HepG2 (cell line): Measurements from ENCODE around the gene FIZ1. TPM values are rescaled to one million over a fixed set of nuclear protein-coding genes. Genes with fewer than 3 reads are reported as not detected.
A peak's percentile ranks its signal among the peaks of the same experiment; 100 is the strongest.

ENCODE experiments used
- ERF ChIP-seq: IDR thresholded peaks from 2 replicates; pipeline ENCODE4 v1.6.1; 2018; ENCODE audit warnings: missing biosample characterization, missing genetic modification reagents
- GMEB1 ChIP-seq: sonication (generic); formaldehyde crosslinking; IDR thresholded peaks from 2 replicates; pipeline ENCODE4 v1.5.1; 2020; ENCODE audit warnings: missing genetic modification reagents, mild to moderate bottlenecking, borderline replicate concordance
- GPN1 ChIP-seq: sonication (generic); formaldehyde crosslinking; IDR thresholded peaks from 2 replicates; pipeline ENCODE4 v1.5.1; 2020; ENCODE audit warnings: missing genetic modification reagents, borderline replicate concordance
- JDP2 ChIP-seq: sonication (generic); formaldehyde crosslinking; IDR thresholded peaks from 2 replicates; pipeline ENCODE4 v1.8.1; 2022; ENCODE audit warnings: missing genetic modification reagents, borderline replicate concordance
- KDM5A ChIP-seq: fragments of 200-600 bp; sonication (generic); IDR thresholded peaks from 2 replicates; pipeline ENCODE4 v1.7.0; 2018; ENCODE audit warnings: antibody characterized with exemption, mild to moderate bottlenecking, low read length, borderline replicate concordance
- MTA3 ChIP-seq: sonication (generic); formaldehyde crosslinking; IDR thresholded peaks from 2 replicates; pipeline ENCODE4 v1.4.0; 2020; ENCODE audit warnings: missing genetic modification reagents
- PRPF4 ChIP-seq: fragments of 200-400 bp; formaldehyde crosslinking; IDR thresholded peaks from 2 replicates; pipeline ENCODE4 v1.6.1; 2016; ENCODE audit warnings: low read length, low read depth; ENCODE audit not compliant: poor library complexity, severe bottlenecking
- RORA ChIP-seq: sonication (generic); formaldehyde crosslinking; IDR thresholded peaks from 2 replicates; pipeline ENCODE4 v1.5.0; 2020; ENCODE audit warnings: mild to moderate bottlenecking, missing genetic modification reagents, moderate library complexity
- SP140L ChIP-seq: sonication (generic); formaldehyde crosslinking; IDR thresholded peaks from 2 replicates; pipeline ENCODE4 v1.4.0; 2020; ENCODE audit warnings: missing genetic modification reagents, borderline replicate concordance
- THAP9 ChIP-seq: sonication (generic); formaldehyde crosslinking; IDR thresholded peaks from 2 replicates; pipeline ENCODE4; 2020; ENCODE audit warnings: missing genetic modification reagents, mild to moderate bottlenecking, borderline replicate concordance
- ZHX1 ChIP-seq: sonication (generic); formaldehyde crosslinking; IDR thresholded peaks from 2 replicates; pipeline ENCODE4 v1.8.1; 2022; ENCODE audit warnings: low read depth, mild to moderate bottlenecking, missing genetic modification reagents
- ZNF317 ChIP-seq: sonication (generic); formaldehyde crosslinking; IDR thresholded peaks from 2 replicates; pipeline ENCODE4 v1.5.0; 2020; ENCODE audit warnings: mild to moderate bottlenecking, missing genetic modification reagents
- ZNF512B ChIP-seq: sonication (generic); formaldehyde crosslinking; IDR thresholded peaks from 2 replicates; pipeline ENCODE4 v1.5.1; 2020; ENCODE audit warnings: missing genetic modification reagents, mild to moderate bottlenecking, borderline replicate concordance
- ZNF513 ChIP-seq: sonication (generic); formaldehyde crosslinking; conservative IDR thresholded peaks from 2 replicates; pipeline ENCODE4 v1.5.0; 2020; ENCODE audit warnings: missing genetic modification reagents
- polyA plus RNA-seq, 8 experiments: library from polyadenylated mRNA; depleted of rRNA in 3 of 8; stranded (reverse) in 7 of 8; unstranded in 1 of 8; fragments of >200 nt; fragmentation: Illumina TruSeq in 4 of 8; extraction: Trizol in 4 of 8; gene quantifications; 2 replicates each; pipeline versions ENCODE4 v1.2.1 to v1.2.3, GENCODE V29; 2011 to 2016; ENCODE audit warnings: low read depth in 4 of 8, missing spikeins in 1 of 8, mixed read lengths in 1 of 8; ENCODE audit not compliant: insufficient read depth in 1 of 8
- total RNA-seq, 5 experiments: library from RNA; depleted of rRNA; stranded (reverse); fragments of >200 nt; fragmentation: Illumina TruSeq; extraction: Trizol; gene quantifications; 2 replicates each; pipeline ENCODE4 v1.2.3, GENCODE V29; 2016; ENCODE audit warnings: low read depth in 1 of 5
- TF ChIP-seq, protein P1 (sequence below): sonication (generic); formaldehyde crosslinking; IDR thresholded peaks from 2 replicates; pipeline ENCODE4 v1.4.0; 2020; ENCODE audit warnings: mild to moderate bottlenecking, missing genetic modification reagents

Gene FIZ1
- total and polyA plus RNA-seq, 2 of the 13 experiments (the other 11 are each of a cell fraction or from before 2014, with no cell fraction given), result 3.6 to 5.9 TPM

GRCh38 chr19:55640577-55641425 lies 41.5 kb upstream of the FIZ1 start, which contains the start of gene ZNF580 (continued):
- TF ChIP-seq ZNF512B (CRISPR knock-in tag) (no peak), GPN1 (CRISPR knock-in tag) (no peak), THAP9 (no peak), ZHX1 (CRISPR knock-in tag) (no peak), ERF (peak; percentile 25; the same call in 1 of the 2 replicates), KDM5A (peak; percentile 94), ZNF513 (CRISPR knock-in tag) (no peak), ZNF317 (CRISPR knock-in tag) (no peak), RORA (CRISPR knock-in tag) (no peak), GMEB1 (CRISPR knock-in tag) (peak; percentile 10; the same call in 1 of the 2 replicates), JDP2 (CRISPR knock-in tag) (no peak), MTA3 (CRISPR knock-in tag) (no peak), SP140L (CRISPR knock-in tag) (no peak), PRPF4 (no peak)
- TF ChIP-seq, protein P1, sequence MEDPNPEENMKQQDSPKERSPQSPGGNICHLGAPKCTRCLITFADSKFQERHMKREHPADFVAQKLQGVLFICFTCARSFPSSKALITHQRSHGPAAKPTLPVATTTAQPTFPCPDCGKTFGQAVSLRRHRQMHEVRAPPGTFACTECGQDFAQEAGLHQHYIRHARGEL (CRISPR knock-in tag), result no peak
